ENCODE data around the gene AKAP13.

Gene AKAP13

DNA sequence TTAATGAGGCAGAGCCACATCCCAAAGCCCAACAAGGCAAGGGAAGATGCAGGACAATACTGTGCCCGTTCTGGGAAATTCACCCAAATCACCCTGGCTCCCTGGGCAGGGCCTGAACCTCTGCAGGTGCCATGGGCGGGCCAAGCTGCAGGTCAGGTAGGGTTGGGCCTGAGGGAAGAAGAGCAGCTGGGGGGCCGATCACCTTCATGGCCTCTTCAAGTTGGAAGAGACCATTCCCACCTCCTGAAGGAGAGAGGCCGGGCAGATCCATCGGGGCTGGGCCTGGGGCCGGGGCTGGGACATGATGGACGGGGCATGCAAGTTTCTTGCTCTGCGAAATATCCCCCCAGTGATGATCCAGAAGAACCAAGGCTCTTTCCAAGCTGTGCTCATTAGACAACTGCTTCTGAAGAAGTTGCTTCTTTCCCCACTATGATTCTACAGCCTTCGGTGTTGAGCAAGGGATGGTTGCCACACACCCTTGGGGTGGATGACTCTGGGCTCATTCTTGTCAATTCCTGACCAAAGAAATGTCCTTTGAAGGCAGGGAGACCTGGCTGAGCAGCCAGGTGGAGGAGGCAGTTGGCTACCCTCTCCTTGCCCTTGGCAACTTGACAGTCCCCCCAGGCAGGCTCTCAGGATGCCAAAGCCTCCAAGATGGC lies 376.1 kb downstream of the AKAP13 start:
- no peak for DNase-seq (ENCODE audit: low spot score)

DNA sequence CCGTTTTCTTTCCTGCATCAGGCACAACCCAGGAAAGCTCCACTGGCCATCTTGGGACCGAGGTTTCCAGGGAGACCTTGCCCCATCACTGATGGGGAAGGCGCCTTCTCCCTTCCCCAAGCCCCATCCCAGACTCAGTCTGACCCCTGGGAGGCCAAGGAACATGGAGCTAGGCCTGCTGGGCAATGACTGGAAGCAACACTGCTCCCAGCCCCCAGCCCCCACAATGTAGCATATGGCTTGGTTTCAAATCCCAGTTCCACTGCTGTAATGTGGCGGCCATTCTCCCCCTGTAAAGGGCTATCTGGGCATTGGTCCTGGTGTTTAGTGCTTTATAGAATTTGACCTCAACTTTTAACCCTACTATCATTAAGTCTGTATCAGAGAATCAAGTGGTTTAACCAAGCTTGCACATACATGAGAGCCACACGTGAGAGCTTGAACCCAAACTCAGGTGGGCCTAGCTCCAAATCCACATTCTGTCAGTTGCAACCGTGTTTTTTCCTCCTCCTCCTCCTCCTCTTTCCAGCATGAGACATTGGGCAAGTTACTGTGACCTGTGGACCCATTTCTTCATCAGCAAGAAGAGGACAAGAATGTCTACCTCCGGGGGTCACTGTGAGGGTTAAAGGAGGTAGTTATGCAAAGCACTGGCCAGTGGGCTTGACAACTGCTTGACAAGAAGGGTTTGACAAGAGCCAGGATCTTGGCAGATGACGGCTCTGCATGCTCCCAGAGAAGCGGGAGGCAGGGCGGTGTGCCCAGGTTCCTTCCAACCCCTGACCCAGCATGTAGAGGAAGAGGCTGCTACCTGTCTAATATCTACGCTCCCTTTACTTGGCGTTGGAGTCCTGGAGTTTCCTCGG lies 376.9 kb downstream of the AKAP13 start:
- no peak for DNase-seq (ENCODE audit: low spot score)

DNA sequence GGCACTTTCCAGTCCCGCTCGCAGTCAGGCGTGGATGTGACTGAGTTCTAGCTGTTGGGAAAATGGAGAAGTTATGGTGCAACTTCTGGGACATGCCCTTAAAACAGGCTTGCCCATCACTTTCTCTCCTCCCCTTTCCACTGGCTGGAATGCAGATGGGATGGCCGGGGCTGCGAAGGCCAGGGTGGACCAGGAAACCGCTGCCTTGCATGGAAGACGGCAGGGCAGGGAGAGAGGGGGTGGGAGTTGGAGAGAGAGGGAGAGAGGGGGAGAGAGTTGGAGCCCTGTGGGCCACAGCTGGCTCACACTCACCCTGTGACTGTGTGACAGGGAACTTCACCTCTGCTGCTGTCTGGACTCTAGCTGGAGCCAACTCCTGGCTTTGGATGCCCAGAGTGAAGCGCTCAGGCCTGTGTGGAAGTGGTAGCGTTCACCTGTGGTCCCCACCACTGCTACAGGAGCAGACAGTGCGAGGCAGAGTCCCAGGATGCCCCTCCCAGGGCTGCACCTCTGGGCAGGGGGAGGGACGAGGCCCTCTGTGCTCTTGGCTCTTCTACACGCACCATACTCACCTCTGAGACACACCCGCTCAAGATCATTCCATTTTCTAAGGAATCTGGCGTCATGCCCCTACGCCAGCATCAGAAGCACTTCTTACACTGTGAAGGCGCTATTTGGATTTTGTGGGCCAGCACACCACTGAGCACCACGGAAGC lies 377.7 kb downstream of the AKAP13 start:
- DNase-seq (ENCODE audit: low spot score): no peak

DNA sequence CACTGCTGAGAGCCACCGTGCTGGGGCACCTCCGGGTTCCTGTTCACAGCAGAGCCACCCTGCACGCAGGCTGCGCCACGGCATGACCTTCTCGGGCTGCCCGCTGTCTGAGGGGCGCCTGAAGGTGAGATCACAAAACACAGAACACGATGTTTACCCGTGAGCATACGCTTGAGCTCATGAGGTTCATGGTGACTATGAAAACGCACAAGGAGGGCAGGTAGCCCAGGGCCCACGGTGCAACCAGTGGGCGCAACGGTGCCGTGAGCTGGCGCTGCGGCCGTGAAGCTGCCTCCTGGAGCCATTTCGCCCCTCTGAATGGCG lies 378.2 kb downstream of the AKAP13 start:
- no peak for DNase-seq (ENCODE audit: low spot score)

DNA sequence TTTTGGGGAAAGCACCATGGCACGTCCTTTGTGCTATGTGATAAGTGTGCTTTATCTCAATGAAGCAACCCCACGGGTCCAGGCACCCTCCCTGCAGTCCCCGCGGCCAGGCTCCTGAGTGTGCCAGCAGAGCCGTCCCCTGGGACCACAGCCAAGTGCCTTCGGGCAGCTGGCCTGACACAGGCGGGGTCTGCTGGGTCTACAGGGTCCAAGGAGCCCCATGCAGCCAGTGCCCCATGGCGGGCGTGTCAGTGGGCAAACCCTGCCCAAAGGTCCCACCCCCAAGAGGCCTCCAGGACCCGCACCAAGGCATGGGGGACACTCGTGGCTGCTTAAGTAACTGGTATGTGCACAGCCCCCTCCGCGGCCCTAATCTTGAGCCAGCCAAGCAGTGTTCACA lies 379.0 kb downstream of the AKAP13 start:
- no peak for DNase-seq (ENCODE audit: low spot score)

DNA sequence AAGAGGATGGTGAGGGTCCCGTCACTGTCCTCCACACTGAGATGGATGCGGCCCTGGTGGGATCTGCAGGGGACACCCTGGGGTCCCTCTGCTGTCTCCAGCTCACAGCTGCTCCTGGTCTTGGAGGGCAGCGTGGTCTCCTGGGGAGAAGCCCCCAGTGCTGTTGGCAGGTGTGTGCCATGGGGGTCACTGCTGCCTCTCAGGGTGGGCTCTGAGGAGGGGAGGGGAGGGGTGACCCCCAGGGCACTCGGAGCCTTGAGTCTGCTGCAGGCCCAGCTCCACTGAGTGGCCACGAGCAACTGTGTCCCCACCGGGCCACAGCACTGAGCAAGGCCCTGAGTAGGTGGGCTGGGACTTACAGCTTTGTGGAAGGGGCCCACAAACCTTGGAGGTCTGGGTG lies 379.6 kb downstream of the AKAP13 start:
- no peak for DNase-seq (ENCODE audit: low spot score)

DNA sequence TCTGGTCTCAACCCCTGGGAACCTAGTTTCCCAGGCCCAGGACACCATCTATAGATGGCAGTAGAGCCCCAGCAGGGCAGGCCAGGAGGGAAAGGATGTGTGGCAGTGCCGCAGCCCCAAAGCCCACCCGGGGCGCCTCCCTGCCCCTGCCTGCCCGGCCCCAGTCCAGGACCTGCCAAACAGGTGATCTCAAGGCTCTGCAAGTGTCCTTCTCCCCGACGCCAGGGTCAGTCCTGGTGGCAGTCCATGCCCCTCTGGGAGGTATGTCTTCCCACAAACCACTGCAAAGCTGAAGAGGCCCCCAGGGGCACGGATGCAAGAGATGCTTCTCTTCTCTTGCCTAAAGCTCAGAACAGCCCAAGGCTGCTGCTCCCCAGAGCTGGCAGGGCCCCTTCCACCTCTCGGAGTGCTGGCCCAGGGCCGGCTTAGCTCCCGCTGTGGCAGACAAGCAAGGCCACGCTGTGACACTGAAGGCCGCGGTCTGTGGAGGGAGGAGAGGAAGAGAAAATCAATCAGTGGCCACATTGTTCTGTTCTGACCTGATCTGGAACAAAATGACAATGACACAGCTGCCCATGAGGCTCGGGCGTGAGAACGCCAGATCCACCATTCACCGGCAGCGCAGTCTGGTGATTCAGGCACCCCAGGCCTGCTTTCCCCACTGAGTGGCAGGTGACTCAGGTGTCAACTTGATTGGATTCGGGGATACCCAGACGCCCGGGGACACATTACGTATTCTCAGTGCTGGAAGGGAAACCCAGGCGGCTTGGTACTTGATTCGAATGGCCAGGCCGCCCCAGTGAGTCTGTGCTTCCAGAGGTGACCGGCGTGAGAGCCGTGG lies 380.3 kb downstream of the AKAP13 start:
- no peak for DNase-seq (ENCODE audit: low spot score)

DNA sequence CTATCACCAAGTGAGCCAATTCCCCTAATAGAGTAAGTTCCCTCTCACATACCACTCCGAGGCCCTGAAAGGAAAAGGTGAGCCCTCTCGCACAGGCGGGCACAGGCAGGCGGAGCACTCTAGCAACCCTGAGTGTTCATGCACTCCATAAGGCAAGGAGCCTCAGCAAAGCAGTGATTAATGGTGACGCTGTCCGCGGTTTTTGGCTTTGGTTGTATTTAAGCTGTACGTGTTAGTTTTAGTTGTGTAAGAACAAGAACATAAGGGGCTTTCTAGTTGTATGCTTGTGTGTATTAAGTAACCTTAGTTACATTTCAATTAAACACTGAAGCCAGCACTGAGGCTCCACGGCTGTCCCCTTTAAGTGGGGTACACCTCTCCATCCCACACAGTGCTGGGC lies 381.2 kb downstream of the AKAP13 start:
- no peak for DNase-seq (ENCODE audit: low spot score)

DNA sequence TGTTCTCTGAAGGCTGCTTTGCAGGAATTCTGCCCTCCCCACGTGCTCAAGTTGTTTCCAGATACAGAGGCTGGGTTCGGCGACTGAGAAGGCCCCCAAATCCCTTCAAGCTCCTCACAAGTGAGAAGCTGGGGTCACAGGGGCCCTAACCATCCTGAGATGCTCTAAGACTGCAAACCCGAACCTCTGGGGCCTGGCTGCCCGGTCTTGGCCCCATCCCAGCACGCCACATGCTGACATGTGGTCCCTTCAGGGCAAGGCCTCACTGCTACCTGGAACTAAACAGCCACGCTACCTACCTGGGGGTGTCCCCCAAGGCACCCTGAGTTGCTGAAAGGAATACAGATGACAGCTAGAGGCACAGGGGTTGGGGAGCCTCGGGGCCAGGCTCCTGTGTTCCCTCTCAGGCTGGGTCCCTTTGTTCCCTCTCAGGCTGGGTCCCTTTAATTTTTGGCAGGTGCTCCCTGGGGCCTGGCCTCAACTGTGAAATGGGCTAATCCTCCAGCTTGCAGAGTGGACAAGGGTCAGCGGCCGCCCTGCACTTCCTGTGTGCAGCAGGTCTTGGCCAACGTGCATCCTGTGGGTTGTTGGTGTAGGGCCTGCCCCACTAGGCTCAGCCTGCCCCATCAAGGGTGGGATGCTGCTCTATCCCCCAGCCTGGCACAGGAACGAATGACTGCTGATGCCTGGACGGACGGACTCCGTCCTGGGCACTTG lies 381.8 kb downstream of the AKAP13 start:
- no peak for DNase-seq (ENCODE audit: low spot score)

DNA sequence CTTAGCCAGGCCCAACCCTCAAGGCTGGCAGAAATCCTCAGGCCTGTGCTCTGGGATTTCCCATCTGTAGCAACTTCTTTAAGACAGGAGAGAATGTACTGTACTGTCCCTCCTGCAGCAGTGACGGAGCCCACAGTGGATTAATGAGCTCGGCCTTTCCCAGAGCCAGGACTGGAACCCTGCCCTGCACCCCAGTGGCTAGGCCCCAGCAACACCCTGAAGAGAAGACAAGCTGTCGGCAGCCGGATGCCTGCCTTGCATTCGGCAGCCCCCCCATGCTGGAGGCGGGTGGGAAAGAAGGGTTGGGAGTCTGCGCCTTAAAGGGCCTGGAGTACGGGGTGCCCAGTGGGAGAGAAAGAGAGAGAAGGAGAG lies 382.3 kb downstream of the AKAP13 start:
- no peak for DNase-seq (ENCODE audit: low spot score)

DNA sequence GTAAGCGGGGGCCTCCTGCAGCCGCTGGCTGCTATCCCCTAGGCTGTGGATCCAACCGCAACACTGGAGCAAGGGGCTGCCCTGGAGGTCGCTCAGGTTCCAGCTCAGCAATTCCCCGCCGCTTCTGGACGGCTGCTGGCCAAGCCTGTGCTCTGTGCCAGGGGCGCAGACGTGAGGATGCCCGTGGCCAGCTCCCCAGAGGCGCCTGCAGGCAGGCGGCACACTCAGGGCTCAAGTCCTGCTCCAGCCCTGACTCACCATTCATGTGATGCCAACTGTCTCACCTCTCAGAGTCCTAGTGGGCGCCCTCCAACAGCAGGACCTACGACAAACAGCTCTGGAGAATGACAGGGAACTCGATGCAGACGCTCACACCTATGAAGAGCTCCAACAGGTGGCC lies 382.8 kb downstream of the AKAP13 start:
- no peak for DNase-seq (ENCODE audit: low spot score)

DNA sequence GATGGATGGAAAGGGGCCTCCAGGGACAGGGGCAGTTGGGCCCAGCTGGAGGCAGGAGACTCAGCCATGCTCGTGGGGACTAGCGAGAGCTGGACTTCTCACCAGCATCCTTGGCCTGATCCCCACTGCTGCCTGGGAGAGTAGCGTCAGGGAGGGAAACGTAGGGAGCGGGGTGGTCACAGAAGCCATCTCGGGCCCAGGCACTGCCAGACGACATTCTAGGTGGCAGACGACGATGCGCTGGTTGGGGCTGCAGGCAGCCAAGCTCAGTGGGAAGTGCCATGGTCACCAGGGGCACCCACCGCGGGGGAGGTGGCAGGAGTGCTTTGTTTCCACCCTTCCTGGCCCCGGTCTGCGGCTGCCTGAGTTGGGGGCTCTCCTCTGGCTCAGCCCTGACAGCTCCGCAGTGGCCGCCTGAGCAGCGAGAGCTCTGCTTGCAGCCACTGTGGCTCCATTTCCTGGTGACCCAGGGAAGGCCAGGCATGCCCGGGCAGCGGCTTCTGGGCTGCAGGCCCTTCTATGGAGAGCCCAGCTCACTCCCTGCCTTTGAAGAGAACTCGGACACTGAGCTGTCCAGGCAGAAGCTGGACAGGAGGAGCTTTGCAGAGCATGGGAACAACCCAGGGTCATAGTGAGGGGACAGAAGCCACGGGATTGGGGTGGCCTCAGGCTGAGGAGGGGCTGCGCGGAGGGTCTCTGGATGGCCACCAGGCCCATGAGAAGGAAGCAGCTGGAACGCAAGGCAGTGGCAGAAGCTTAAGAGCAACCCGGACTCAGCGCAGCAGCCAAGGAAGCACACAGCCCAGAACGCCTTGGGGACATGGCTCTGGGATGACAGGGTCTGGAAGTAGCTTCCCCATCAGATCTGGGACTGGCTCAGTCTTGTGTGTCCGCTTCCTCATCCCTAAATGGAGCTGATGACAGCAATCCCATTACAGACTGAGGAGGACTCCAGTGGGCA lies 383.6 kb downstream of the AKAP13 start:
- DNase-seq (ENCODE audit: low spot score): no peak

DNA sequence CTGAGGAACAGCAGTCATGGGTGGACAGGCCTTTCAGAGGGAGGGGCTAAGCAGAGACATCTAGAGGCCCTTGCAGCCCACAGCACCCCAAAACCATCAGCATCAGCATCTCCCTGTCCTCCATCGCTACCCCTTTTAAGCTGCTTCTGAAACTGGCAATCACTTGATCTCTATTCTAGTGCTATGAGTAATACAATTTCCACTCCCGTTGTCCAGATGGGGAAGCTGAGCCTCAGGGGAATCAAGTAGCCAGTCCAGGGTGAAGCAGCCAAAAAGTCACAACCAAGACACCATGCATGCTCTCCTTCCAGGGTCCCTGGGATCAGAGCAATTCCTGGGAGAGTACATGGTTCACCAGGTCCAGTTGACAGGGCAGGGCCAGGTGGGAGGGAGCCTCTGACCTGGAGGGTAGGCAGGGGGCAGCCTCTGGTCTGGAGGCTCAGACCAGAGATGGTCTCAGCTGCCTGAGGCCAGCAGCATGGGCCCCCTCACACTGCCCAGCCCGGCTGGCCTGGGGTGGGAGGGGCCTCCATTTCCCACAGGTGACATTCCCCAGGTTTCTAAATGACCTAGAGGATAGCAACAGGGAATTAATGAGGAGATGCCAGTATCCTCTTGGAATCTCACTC lies 384.4 kb downstream of the AKAP13 start:
- no peak for DNase-seq (ENCODE audit: low spot score)

DNA sequence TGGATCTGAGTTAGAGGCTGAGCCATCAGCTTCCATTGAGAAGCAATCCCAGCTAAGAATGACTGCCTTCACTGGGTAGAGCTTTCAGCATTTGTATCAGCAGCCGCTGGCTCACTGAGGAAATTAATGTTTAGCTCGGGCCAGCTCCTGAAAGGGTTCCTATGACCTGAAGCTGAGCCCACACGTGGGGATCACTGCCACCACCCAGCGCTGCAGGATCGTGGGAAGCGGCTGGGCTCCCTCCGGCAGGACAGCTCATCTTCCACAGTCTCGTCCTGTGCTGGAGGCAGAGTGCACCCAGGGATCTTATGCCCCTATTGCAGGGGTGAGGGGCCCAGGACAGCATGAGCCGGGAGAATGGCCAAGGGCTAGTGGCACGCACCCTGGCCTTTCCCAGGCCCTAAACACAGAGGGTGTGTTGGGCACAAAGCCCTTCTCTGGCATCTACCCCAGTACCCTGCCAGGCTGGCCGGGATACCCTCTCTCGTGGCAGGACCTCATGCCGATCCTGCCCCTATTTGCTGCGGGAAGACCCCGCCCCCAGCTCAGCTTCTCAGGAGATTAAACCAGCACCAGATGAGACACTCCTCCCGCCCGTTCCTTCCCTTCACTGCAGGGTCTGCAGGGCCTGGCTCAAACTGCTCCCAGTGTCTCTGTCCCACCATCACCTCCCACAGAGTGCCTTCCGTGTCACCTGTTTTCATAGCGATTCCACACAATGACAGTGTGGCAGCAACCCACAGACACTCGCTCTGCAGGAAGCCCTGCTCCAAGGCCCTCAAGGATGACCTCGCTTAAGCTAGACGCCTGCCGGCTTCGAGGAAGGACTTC lies 385.8 kb downstream of the AKAP13 start:
- no peak for DNase-seq (ENCODE audit: low spot score)

DNA sequence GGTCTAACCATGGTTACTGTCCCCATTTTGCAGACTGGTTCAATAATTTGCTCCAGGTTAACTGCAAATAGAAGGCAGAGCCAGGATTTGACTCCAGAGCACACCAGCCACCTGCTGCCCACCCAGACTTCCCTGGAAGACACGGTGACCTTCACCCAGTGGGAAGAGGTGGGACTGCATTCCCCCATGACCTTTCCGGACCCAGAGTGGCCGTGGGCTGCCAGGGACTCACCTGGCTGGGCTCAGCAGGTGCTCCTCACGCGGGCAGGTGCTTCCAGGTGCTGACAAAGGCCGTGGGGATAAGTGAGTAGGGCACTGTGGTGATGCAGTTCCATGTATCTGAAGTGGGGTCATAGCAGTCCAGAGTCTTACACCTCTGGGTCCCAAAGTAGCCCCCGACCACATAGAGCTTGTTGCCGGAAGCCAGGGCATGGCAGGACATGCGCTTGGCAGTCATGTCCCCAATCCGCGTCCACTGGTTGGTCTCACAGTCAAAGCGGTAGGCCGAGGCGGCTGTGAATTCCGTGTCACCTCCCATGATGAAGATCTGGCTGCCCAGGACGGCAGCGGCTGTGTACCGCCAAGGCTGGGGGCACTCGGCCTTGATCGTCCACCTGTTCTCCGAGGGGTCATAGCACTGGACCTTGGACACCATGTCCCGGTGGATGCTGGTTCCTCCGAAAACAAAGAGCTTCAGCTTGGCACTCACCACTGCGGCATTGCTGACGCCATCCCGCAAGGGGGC lies 387.6 kb downstream of the AKAP13 start:
- no peak for DNase-seq (ENCODE audit: low spot score)

DNA sequence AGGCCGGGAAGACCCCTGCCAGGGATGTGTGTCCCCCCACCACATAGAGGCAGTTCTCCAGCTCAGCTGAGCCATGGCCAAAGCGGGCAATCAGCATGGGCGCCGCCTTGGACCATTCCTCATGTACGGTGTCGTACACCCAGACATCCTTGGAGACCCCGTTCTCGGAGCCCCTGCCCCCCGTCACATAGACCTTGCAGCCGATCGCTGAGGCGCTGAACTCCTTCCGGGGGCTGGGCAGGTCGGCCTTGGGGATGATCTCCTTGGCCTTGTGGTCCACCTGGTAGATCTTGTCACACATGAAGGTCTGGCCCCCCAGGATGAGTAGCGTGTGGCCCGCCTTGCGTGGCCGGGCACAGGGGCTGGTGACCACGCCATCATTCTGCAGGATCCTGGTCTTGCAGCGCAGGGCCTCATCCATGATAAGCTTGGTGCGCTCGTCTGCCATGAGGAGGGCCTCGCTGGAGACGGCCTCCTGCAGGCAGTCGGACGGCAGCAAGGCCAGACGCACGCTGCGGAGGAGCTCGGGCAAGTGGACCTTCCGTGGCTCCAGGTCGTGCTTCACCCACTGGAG lies 388.3 kb downstream of the AKAP13 start:
- DNase-seq (ENCODE audit: low spot score): no peak

DNA sequence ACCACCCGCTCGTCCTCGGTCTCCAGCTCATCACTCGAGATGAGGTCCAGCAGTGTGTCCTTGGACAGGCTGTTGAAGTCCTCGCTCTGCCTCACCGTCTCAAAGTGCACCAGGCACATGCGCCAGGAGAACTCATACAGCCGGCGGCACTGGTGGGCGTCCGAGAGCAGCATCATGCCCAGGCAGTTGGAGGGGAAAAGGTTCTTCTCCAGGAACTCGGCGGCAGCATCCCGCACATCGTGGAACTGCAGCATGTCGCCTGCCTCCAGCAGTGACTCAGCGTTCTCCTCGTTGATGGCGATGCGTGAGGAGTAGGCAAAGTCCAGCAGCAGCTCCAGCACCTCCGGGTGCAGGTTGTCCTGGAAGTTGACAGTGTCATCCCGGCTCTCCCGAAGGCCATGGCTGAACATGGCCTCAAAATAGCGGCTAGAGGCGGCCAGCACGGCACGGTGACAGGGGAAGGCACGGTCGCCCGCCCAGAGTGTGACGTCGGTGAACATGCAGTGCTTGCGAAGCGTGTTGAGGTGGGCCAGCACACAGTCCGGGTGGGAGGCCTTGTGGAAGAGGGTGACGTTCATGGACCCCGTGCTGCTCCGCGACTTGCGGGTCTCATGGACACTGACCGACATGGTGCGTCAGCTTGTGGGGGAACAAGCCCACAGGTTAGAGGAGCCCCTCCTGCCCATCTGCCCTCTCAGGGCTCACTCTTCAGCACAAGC lies 388.9 kb downstream of the AKAP13 start:
- no peak for DNase-seq (ENCODE audit: low spot score)
